OCI-LY3 (cell line): ENCODE results near the gene PCP4.

Experiments used
- H2AFZ ChIP-seq: fragments of 200-600, 300-600 bp; shearing (Covaris generic); 2 replicates; pipeline ENCODE4 v1.6.0; 2014; ENCODE audit warnings: antibody characterized with exemption, low read depth, low read length
- H3K27ac ChIP-seq: fragments of 200-600, 300-600 bp; sonication (generic); 2 replicates; pipeline ENCODE4 v1.5.1; 2014; ENCODE audit warnings: mild to moderate bottlenecking, low read length, moderate library complexity, mixed read lengths
- H3K27me3 ChIP-seq: fragments of 200-600, 300-600 bp; sonication (generic); 2 replicates; pipeline ENCODE4 v1.6.1; 2014; ENCODE audit warnings: low read depth, low read length, mixed read lengths
- H3K36me3 ChIP-seq: fragments of 200-600, 300-600 bp; sonication (generic); replicated peaks from 2 replicates; pipeline ENCODE3; 2014; ENCODE audit warnings: low read depth, low read length, mixed read lengths
- H3K4me1 ChIP-seq: fragments of 300-600, 200-600 bp; sonication (generic); 2 replicates; pipeline ENCODE4 v1.6.1; 2014; ENCODE audit warnings: low read length, mixed read lengths
- H3K4me2 ChIP-seq: fragments of 200-600, 300-600 bp; sonication (generic); 2 replicates; pipeline ENCODE4 v1.6.1; 2014; ENCODE audit warnings: low read length, mixed read lengths
- H3K4me3 ChIP-seq: fragments of 300-600, 200-600 bp; sonication (generic); 2 replicates; pipeline ENCODE4 v1.5.1; 2014; ENCODE audit warnings: antibody characterized with exemption, mild to moderate bottlenecking, low read length, moderate library complexity
- H3K79me2 ChIP-seq: fragments of 300-600, 200-600 bp; shearing (Covaris generic); 2 replicates; pipeline ENCODE4 v1.6.1; 2014; ENCODE audit warnings: mild to moderate bottlenecking, low read length, mixed read lengths
- H3K9ac ChIP-seq: fragments of 300-600, 200-600 bp; shearing (Covaris generic); 2 replicates; pipeline ENCODE4 v1.6.0; 2014; ENCODE audit warnings: mild to moderate bottlenecking, low read length, moderate library complexity
- H3K9me3 ChIP-seq: fragments of 200-600, 300-600 bp; shearing (Covaris generic); 2 replicates; pipeline ENCODE4 v1.6.1; 2014; ENCODE audit warnings: low read length, mixed read lengths; ENCODE audit not compliant: insufficient read depth
- H4K20me1 ChIP-seq: fragments of 200-600, 300-600 bp; sonication (generic); 2 replicates; pipeline ENCODE4 v1.6.1; 2016; ENCODE audit warnings: low read length, mixed read lengths; ENCODE audit not compliant: insufficient read depth
- CTCF ChIP-seq: fragments of 200-600, 300-600 bp; sonication (generic); IDR thresholded peaks from 2 replicates; pipeline ENCODE4 v1.5.1; 2014; ENCODE audit warnings: antibody characterized with exemption, low read length, low read depth
- EZH2phosphoT487 ChIP-seq: fragments of 200-600 bp; shearing (Covaris generic); IDR thresholded peaks from 2 replicates; pipeline ENCODE4 v1.6.1; 2018; ENCODE audit warnings: antibody characterized with exemption, mixed run types, low read depth

The PCP4 gene

GRCh38 chr21:39863111-39863510 is 4.1 kb upstream of the PCP4 start:
- no peak overlapping the region for H3K4me2 ChIP-seq
- TF ChIP-seq CTCF, result no peak
- TF ChIP-seq EZH2phosphoT487, result no peak
- H3K4me1 ChIP-seq, result no peaks in the 10 kb centered on the region
- no peak overlapping the region for H3K27ac ChIP-seq
- no peaks in the 10 kb centered on the region for H3K36me3 ChIP-seq
- H2AFZ ChIP-seq, result no peak overlapping the region
- H3K9me3 ChIP-seq, result no peaks in the 10 kb centered on the region
- no peaks in the 10 kb centered on the region for H3K27me3 ChIP-seq
- H3K79me2 ChIP-seq, result no peaks in the 10 kb centered on the region
- no peak overlapping the region for H3K4me3 ChIP-seq
- H4K20me1 ChIP-seq, result no peaks in the 10 kb centered on the region
- no peak overlapping the region for H3K9ac ChIP-seq

GRCh38 chr21:39866093-39866492 is 1.1 kb upstream of the PCP4 start:
- Histone ChIP-seq H3K4me1 (no peaks in the 10 kb centered on the region), H3K27ac (no peak overlapping the region), H3K9me3 (no peaks in the 10 kb centered on the region), H3K79me2 (no peaks in the 10 kb centered on the region), H3K27me3 (no peaks in the 10 kb centered on the region), H3K36me3 (no peaks in the 10 kb centered on the region), H3K4me3 (no peak overlapping the region), H3K4me2 (no peak overlapping the region), H2AFZ (no peak overlapping the region), H4K20me1 (no peaks in the 10 kb centered on the region), H3K9ac (no peak overlapping the region)
- TF ChIP-seq EZH2phosphoT487, result no peak

- H3K27ac ChIP-seq, result no peak overlapping the region
- no peaks in the 10 kb centered on the region for H3K9me3 ChIP-seq
- H3K27me3 ChIP-seq, result no peaks in the 10 kb centered on the region
- H2AFZ ChIP-seq, result no peak overlapping the region
- H3K79me2 ChIP-seq, result no peaks in the 10 kb centered on the region
- no peak overlapping the region for H3K4me3 ChIP-seq
- H3K36me3 ChIP-seq, result no peaks in the 10 kb centered on the region
- no peaks in the 10 kb centered on the region for H4K20me1 ChIP-seq
- H3K4me2 ChIP-seq, result no peak overlapping the region
- H3K9ac ChIP-seq, result no peak overlapping the region
- no peaks in the 10 kb centered on the region for H3K4me1 ChIP-seq
- TF ChIP-seq CTCF (no peak), EZH2phosphoT487 (no peak)
Measured at GRCh38 chr21:39869141-39869818, 2.0 kb downstream of the PCP4 start.

- TF ChIP-seq EZH2phosphoT487 (no peak), CTCF (no peak)
- no peak overlapping the region for H3K27ac ChIP-seq
- H3K4me1 ChIP-seq, result no peaks in the 10 kb centered on the region
- no peaks in the 10 kb centered on the region for H3K27me3 ChIP-seq
- no peaks in the 10 kb centered on the region for H3K36me3 ChIP-seq
- no peaks in the 10 kb centered on the region for H4K20me1 ChIP-seq
- H3K79me2 ChIP-seq, result no peaks in the 10 kb centered on the region
- H3K4me2 ChIP-seq, result no peak overlapping the region
- H3K9me3 ChIP-seq, result no peaks in the 10 kb centered on the region
- H3K9ac ChIP-seq, result no peak overlapping the region
- no peak overlapping the region for H3K4me3 ChIP-seq
- H2AFZ ChIP-seq, result no peak overlapping the region
Measured at GRCh38 chr21:39873687-39874086, 6.4 kb downstream of the PCP4 start.
